HepG2 (cell line): ENCODE data around the gene NUDT15. TPM values are rescaled to one million over a fixed set of nuclear protein-coding genes. Genes with fewer than 3 reads are reported as not detected.

Experiments used
- ATAC-seq: fragments of 200-7000 bp; cut with Tn5 transposase; 3 replicates; pipeline ENCODE4 v1.9.1; 2020; ENCODE audit warnings: mild to moderate bottlenecking, moderate library complexity
- BruUV-seq: library from RNA; stranded (reverse); fragments of 400-500 nt; replicated peaks from 2 replicates; lab custom pipeline; 2021; lab: Mats Ljungman, UMichigan
- CTCF ChIA-PET: fragments of 300-600 bp; formaldehyde crosslinking; extraction: SDS; loops from one replicate; lab custom pipeline; 2021; ENCODE audit warnings: low total read pairs, inconsistent platforms, low intra/inter-chr PET ratio; lab: Yijun Ruan, JAX
- POLR2A ChIA-PET: fragments of 350-600 bp; sonication (Branson Sonifier 250); formaldehyde crosslinking; loops from one replicate; lab custom pipeline; 2020; ENCODE audit warnings: antibody characterized with exemption, inconsistent platforms; lab: Yijun Ruan, JAX
- DNase-seq: peaks from one replicate; pipeline ENCODE4 v3.0.0-alpha.2; 2015; ENCODE audit warnings: low spot score
- FAIRE-seq: peaks from 3 replicates; lab custom pipeline; 2011; peaks lifted over from hg19 to GRCh38; lab: Jason Lieb, UNC
- H2AFZ ChIP-seq: one replicate; pipeline ENCODE4 v1.6.1; 2011; ENCODE audit warnings: low read length, inconsistent platforms
- H3K27ac ChIP-seq: fragments of 300-600 bp; 3 replicates; pipeline ENCODE4 v1.8.0; 2011; ENCODE audit warnings: mixed run types, mild to moderate bottlenecking, mixed read lengths, low read length, inconsistent platforms; ENCODE audit not compliant: insufficient read depth; ENCODE audit errors: extremely low read length
- H3K27me3 ChIP-seq, 2 experiments: fragments of 200-600 bp in 1 of 2; 2 replicates in 1 of 2; 3 replicates in 1 of 2; pipeline versions ENCODE4 v1.6.0 to v1.8.0; 2011; ENCODE audit warnings: low read length in 2 of 2, mild to moderate bottlenecking in 2 of 2, moderate library complexity in 2 of 2, inconsistent platforms in 1 of 2; ENCODE audit not compliant: insufficient read depth in 2 of 2, control insufficient read depth in 1 of 2
- H3K36me3 ChIP-seq, 2 experiments: fragments of 200-600 bp in 1 of 2; replicated peaks in 1 of 2; 2 replicates in 1 of 2; 3 replicates in 1 of 2; pipeline versions ENCODE4 v1.5.1 to v1.8.0; 2011; ENCODE audit warnings: low read length in 2 of 2, inconsistent platforms in 1 of 2; ENCODE audit not compliant: insufficient read depth in 2 of 2, control insufficient read depth in 1 of 2
- H3K4me1 ChIP-seq: 2 replicates; pipeline ENCODE4 v1.5.1; 2012; ENCODE audit warnings: low read length, inconsistent platforms; ENCODE audit not compliant: insufficient read depth
- H3K4me2 ChIP-seq: 2 replicates; pipeline ENCODE4 v1.6.0; 2011; ENCODE audit warnings: low read depth, low read length, inconsistent platforms
- H3K4me3 ChIP-seq, 3 experiments: fragments of 200-600 bp in 1 of 3; sonication (generic), shearing (Covaris generic) in 1 of 3; replicated peaks in 1 of 3; 2 replicates each; pipeline ENCODE4 v1.5.1; 2011 to 2016; ENCODE audit warnings: low read length in 3 of 3, inconsistent platforms in 2 of 3, low read depth in 2 of 3, mild to moderate bottlenecking in 2 of 3, control low read depth in 1 of 3, mixed read lengths in 1 of 3; ENCODE audit not compliant: insufficient read depth in 1 of 3
- H3K79me2 ChIP-seq: one replicate; pipeline ENCODE4 v1.6.1; 2011; ENCODE audit warnings: low read length, inconsistent platforms; ENCODE audit not compliant: insufficient read depth
- H3K9ac ChIP-seq: 2 replicates; pipeline ENCODE4 v1.6.0; 2011; ENCODE audit warnings: mild to moderate bottlenecking, low read depth, low read length, inconsistent platforms; ENCODE audit not compliant: insufficient read depth
- H3K9me3 ChIP-seq: 2 replicates; pipeline ENCODE4 v1.5.1; 2012; ENCODE audit warnings: mild to moderate bottlenecking, low read length
- H4K20me1 ChIP-seq: 2 replicates; pipeline ENCODE4 v1.6.0; 2011; ENCODE audit warnings: inconsistent platforms, mild to moderate bottlenecking, low read length, moderate library complexity; ENCODE audit not compliant: insufficient read depth
- MAFK ChIP-seq, 2 experiments: IDR thresholded peaks in 1 of 2; conservative IDR thresholded peaks in 1 of 2; 2 replicates each; pipeline ENCODE4 v1.6.1; 2011; ENCODE audit warnings: improper control_type of control experiment in 2 of 2, low read length in 2 of 2
- RXRA ChIP-seq: sonication (generic); formaldehyde crosslinking; IDR thresholded peaks from 2 replicates; pipeline ENCODE4 v1.5.1; 2020; ENCODE audit warnings: missing genetic modification reagents
- TCF7 ChIP-seq: sonication (generic); IDR thresholded peaks from 2 replicates; pipeline ENCODE4 v1.6.1; 2016; ENCODE audit warnings: antibody characterized with exemption, low read depth
- TP53 ChIP-seq: sonication (generic); formaldehyde crosslinking; conservative IDR thresholded peaks from 2 replicates; pipeline ENCODE4 v1.4.0; 2020; ENCODE audit warnings: missing genetic modification reagents
- UBTF ChIP-seq: sonication (generic); formaldehyde crosslinking; IDR thresholded peaks from 2 replicates; pipeline ENCODE4 v1.4.0; 2020; ENCODE audit warnings: mild to moderate bottlenecking, missing genetic modification reagents
- ZBTB25 ChIP-seq: IDR thresholded peaks from 2 replicates; pipeline ENCODE4 v1.6.1; 2018; ENCODE audit warnings: missing genetic modification reagents
- ZBTB49 ChIP-seq: sonication (generic); formaldehyde crosslinking; IDR thresholded peaks from 2 replicates; pipeline ENCODE4 v1.4.0; 2020; ENCODE audit warnings: missing genetic modification reagents, borderline replicate concordance
- ZBTB7B ChIP-seq: sonication (generic); formaldehyde crosslinking; IDR thresholded peaks from 2 replicates; pipeline ENCODE4 v1.4.0; 2020; ENCODE audit warnings: missing genetic modification reagents
- ZNF510 ChIP-seq: sonication (generic); formaldehyde crosslinking; IDR thresholded peaks from 2 replicates; pipeline ENCODE4 v1.4.0; 2020; ENCODE audit warnings: low read depth, mild to moderate bottlenecking, missing genetic modification reagents
- ZNF577 ChIP-seq: sonication (generic); formaldehyde crosslinking; IDR thresholded peaks from 2 replicates; pipeline ENCODE4 v1.4.0; 2020; ENCODE audit warnings: mild to moderate bottlenecking, low read depth, missing genetic modification reagents, borderline replicate concordance
- ZNF607 ChIP-seq: sonication (generic); formaldehyde crosslinking; IDR thresholded peaks from 2 replicates; pipeline ENCODE4 v1.5.1; 2020; ENCODE audit warnings: missing genetic modification reagents, mild to moderate bottlenecking, borderline replicate concordance
- ZNF616 ChIP-seq: sonication (generic); formaldehyde crosslinking; IDR thresholded peaks from 2 replicates; pipeline ENCODE4 v1.5.0; 2020; ENCODE audit warnings: low read depth, mild to moderate bottlenecking, missing genetic modification reagents
- WGBS: methylation state at CpG from one replicate; pipeline ENCODE4 v1.1.6; 2017; ENCODE audit warnings: low lambda C conversion rate; 5-methylcytosine and 5-hydroxymethylcytosine counted together
- in situ Hi-C: cut with HindIII; loops from 2 replicates; pipeline ENCODE4 v1.10.0; 2017; ENCODE audit warnings: low pct_unique_long_range_greater_than_20kb; ENCODE audit not compliant: extremely low pct_ligation_motif_present
- intact Hi-C: fragments of 100-400 bp; cut with micrococcal nuclease; formaldehyde crosslinking; loops from one replicate; pipeline ENCODE4 v1.10.0; 2022; ENCODE audit not compliant: unreplicated experiment
- polyA plus RNA-seq, 8 experiments: library from polyadenylated mRNA; depleted of rRNA in 3 of 8; stranded (reverse) in 7 of 8; unstranded in 1 of 8; fragments of >200 nt; fragmentation: Illumina TruSeq in 4 of 8; extraction: Trizol in 4 of 8; gene quantifications; 2 replicates each; pipeline versions ENCODE4 v1.2.1 to v1.2.3, GENCODE V29; 2011 to 2016; ENCODE audit warnings: low read depth in 4 of 8, missing spikeins in 1 of 8, mixed read lengths in 1 of 8; ENCODE audit not compliant: insufficient read depth in 1 of 8
- total RNA-seq, 5 experiments: library from RNA; depleted of rRNA; stranded (reverse); fragments of >200 nt; fragmentation: Illumina TruSeq; extraction: Trizol; gene quantifications; 2 replicates each; pipeline ENCODE4 v1.2.3, GENCODE V29; 2016; ENCODE audit warnings: low read depth in 1 of 5

Gene NUDT15
- total and polyA plus RNA-seq, 2 of the 13 experiments (the other 11 are each of a cell fraction or from before 2014, with no cell fraction given): 21.3 to 47.3 TPM

GRCh38 chr13:48070942-48071341 lies 33.4 kb downstream of the NUDT15 start:
- H3K9ac ChIP-seq: no peak overlapping the region
- no peak for DNase-seq
- ATAC-seq: no peak
- ChIA-PET CTCF (no interaction called here), POLR2A (no interaction called here)
- no peak overlapping the region for H3K4me2 ChIP-seq
- intact Hi-C loops (no loop called here), in situ Hi-C loops (no loop called here)
- H3K9me3 ChIP-seq: peaks cover 19% of the 10 kb centered on the region
- peak; percentile 99 for TF ChIP-seq ZNF616
- no peak for TF ChIP-seq ZNF510 (CRISPR knock-in tag)
- H3K27me3 ChIP-seq: no peaks in the 10 kb centered on the region
- peaks cover 15% of the 10 kb centered on the region for H3K4me1 ChIP-seq
- peaks cover 25 to 61% of the 10 kb centered on the region in 2 experiments for H3K36me3 ChIP-seq
- FAIRE-seq: no peak
- 74% methylated on average over 5 of the region's 5 CpGs for WGBS
- no TSS peak for BruUV-seq
- H3K79me2 ChIP-seq: no peaks in the 10 kb centered on the region
- H3K27ac ChIP-seq: no peak overlapping the region
- no peak overlapping the region for H3K4me3 ChIP-seq
- H4K20me1 ChIP-seq: no peaks in the 10 kb centered on the region
- no peak overlapping the region for H2AFZ ChIP-seq

- H4K20me1 ChIP-seq: no peaks in the 10 kb centered on the region
- DNase-seq (no peak), ATAC-seq (no peak), FAIRE-seq (no peak)
- peaks cover 19% of the 10 kb centered on the region for H3K9me3 ChIP-seq
- no peak overlapping the region for H3K4me3 ChIP-seq
- H3K4me1 ChIP-seq: peaks cover 3% of the 10 kb centered on the region; the same call in 1 of the 2 replicates
- BruUV-seq: no TSS peak
- ChIA-PET POLR2A (no interaction called here), CTCF (no interaction called here)
- H3K36me3 ChIP-seq: peaks cover 25 to 60% of the 10 kb centered on the region in 2 experiments
- H3K4me2 ChIP-seq: no peak overlapping the region
- H3K79me2 ChIP-seq: no peaks in the 10 kb centered on the region
- WGBS: 95% methylated on average over 3 of the region's 3 CpGs
- no peak overlapping the region for H3K9ac ChIP-seq
- in situ Hi-C loops: no loop called here
- H3K27ac ChIP-seq: no peak overlapping the region
- H3K27me3 ChIP-seq: no peaks in the 10 kb centered on the region
- intact Hi-C loops: no loop called here
- H2AFZ ChIP-seq: no peak overlapping the region
- no peak for TF ChIP-seq ZNF607
- TF ChIP-seq RXRA (CRISPR knock-in tag): no peak
- no peak for TF ChIP-seq ZBTB49 (CRISPR knock-in tag)
- 0 out of 4 replicates have a peak, but pooled peaks of 1 of the 2 experiments have one; percentile 10 for TF ChIP-seq MAFK (conservative IDR thresholded peaks at IDR 0.05 in 1 of 2, IDR thresholded peaks at IDR 0.05 in 1 of 2; ENCODE audit: low read length in 2 of 2)
- peak; percentile 82; the same call in 1 of the 2 replicates for TF ChIP-seq TP53 (CRISPR knock-in tag)
- no peak for TF ChIP-seq UBTF (CRISPR knock-in tag)
- no peak for TF ChIP-seq TCF7
- TF ChIP-seq ZBTB7B (CRISPR knock-in tag): no peak
- no peak for TF ChIP-seq ZBTB25
- no peak for TF ChIP-seq ZNF577
Observed at GRCh38 chr13:48072304-48072703, 34.8 kb downstream of the NUDT15 start.
